Lung (tissue), 12 donors: ENCODE data around the gene ACR. TPM values are rescaled to one million over a fixed set of nuclear protein-coding genes. Genes with fewer than 3 reads are reported as not detected.

Experiments used
- ATAC-seq: fragments of 200-7000 bp; cut with Tn5 transposase; one replicate; pipeline ENCODE4 v1.9.1; 2020; ENCODE audit warnings: moderate number of reproducible peaks; ENCODE audit not compliant: insufficient read depth, low FRiP score
- DNase-seq, 3 donors: peaks; one replicate each; pipeline ENCODE4 v3.0.0-alpha.2; 2013 to 2017
- H3K27ac ChIP-seq, 2 donors: one replicate each; pipeline ENCODE4 v1.5.1; 2013; ENCODE audit warnings: mild to moderate bottlenecking in 2 of 2, moderate library complexity in 2 of 2, control low read depth in 1 of 2, inconsistent platforms in 1 of 2, low read depth in 1 of 2, low read length in 1 of 2
- H3K27me3 ChIP-seq, 3 donors: one replicate each; pipeline ENCODE4 v1.5.1; 2013; ENCODE audit warnings: low read length in 2 of 3; ENCODE audit not compliant: control insufficient read depth in 3 of 3, insufficient read depth in 3 of 3
- H3K36me3 ChIP-seq, 4 donors: one replicate each; pipeline ENCODE4 v1.5.1; 2013; ENCODE audit warnings: low read length in 4 of 4, mild to moderate bottlenecking in 1 of 4, moderate library complexity in 1 of 4; ENCODE audit not compliant: control insufficient read depth in 4 of 4, insufficient read depth in 4 of 4
- H3K4me1 ChIP-seq, 5 donors: one replicate each; pipeline ENCODE4 v1.5.1; 2013; ENCODE audit warnings: low read length in 5 of 5, mild to moderate bottlenecking in 2 of 5, moderate library complexity in 1 of 5; ENCODE audit not compliant: control insufficient read depth in 5 of 5, insufficient read depth in 5 of 5
- H3K4me3 ChIP-seq: one replicate; pipeline ENCODE4 v1.5.1; 2013; ENCODE audit warnings: mild to moderate bottlenecking, control low read depth, moderate library complexity
- H3K9ac ChIP-seq, 2 donors: one replicate each; pipeline ENCODE4 v1.5.1; 2013; ENCODE audit warnings: low read length in 2 of 2, control low read depth in 1 of 2; ENCODE audit not compliant: insufficient read depth in 1 of 2
- H3K9me3 ChIP-seq, 4 donors: one replicate each; pipeline ENCODE4 v1.5.1; 2013; ENCODE audit warnings: low read length in 3 of 4, mild to moderate bottlenecking in 1 of 4, moderate library complexity in 1 of 4; ENCODE audit not compliant: control insufficient read depth in 4 of 4, insufficient read depth in 3 of 4
- CTCF ChIP-seq: IDR thresholded peaks from 2 replicates; pipeline ENCODE4 v1.5.1; 2012; ENCODE audit warnings: mild to moderate bottlenecking; ENCODE audit errors: control extremely low read depth, extremely low read depth
- WGBS, 2 donors: extraction: QIAGEN DNeasy Blood & Tissue Kit; methylation state at CpG; one replicate each; pipeline ENCODE4 v1.1.7; 2013; 5-methylcytosine and 5-hydroxymethylcytosine counted together
- polyA plus RNA-seq, 2 donors: library from polyadenylated mRNA; stranded (reverse); fragments of 200-250 nt; gene quantifications; one replicate each; pipeline ENCODE4 v1.2.1, GENCODE V29; 2013
- total RNA-seq, 2 donors: library from RNA; depleted of rRNA in 1 of 2; stranded (reverse); fragments of >200 nt in 1 of 2; gene quantifications; one replicate each; pipeline ENCODE4 v1.2.1, GENCODE V29; 2014 to 2021
- donor health status: control.
- donor health status: control.
- donor health status: Bipolar disorder and iron deficiency.
- donor health status: healthy.
- donor health status: DM: yes; HTN: yes; CAD: no.

The ACR gene
- total and polyA plus RNA-seq, 4 donors: 0.26 to 3.3 (median 0.78) TPM

- Histone ChIP-seq H3K9ac (no peak overlapping the region), H3K27me3 (peaks cover 0 to 15% (median 7%) of the 10 kb centered on the region in 3 donors), H3K4me1 (peaks cover 0 to 13% (median 0%) of the 10 kb centered on the region in 5 donors), H3K4me3 (no peak overlapping the region), H3K9me3 (no peaks in the 10 kb centered on the region), H3K27ac (no peak overlapping the region), H3K36me3 (peaks cover 0 to 26% (median 2%) of the 10 kb centered on the region in 4 donors)
- ATAC-seq: no peak
- no peak for TF ChIP-seq CTCF
- 87 to 91% methylated on average over 9 of the region's 9 CpGs for WGBS, 2 donors
- DNase-seq: no peak
Observed at GRCh38 chr22:50715250-50715649, 22.8 kb upstream of the ACR start.

GRCh38 chr22:50715776-50716175 is 22.2 kb upstream of the ACR start:
- peaks cover 0 to 14% (median 0%) of the 10 kb centered on the region in 5 donors for H3K4me1 ChIP-seq
- H3K9me3 ChIP-seq: no peaks in the 10 kb centered on the region
- no peak overlapping the region for H3K9ac ChIP-seq
- peaks cover 0 to 15% (median 7%) of the 10 kb centered on the region in 3 donors for H3K27me3 ChIP-seq
- DNase-seq (no peak), ATAC-seq (no peak)
- no peak overlapping the region for H3K27ac ChIP-seq
- H3K36me3 ChIP-seq: peaks cover 0 to 24% (median 2%) of the 10 kb centered on the region in 4 donors
- TF ChIP-seq CTCF: no peak
- WGBS, 2 donors: 94 to 99% methylated on average over 7 of the region's 7 CpGs
- no peak overlapping the region for H3K4me3 ChIP-seq

DNA sequence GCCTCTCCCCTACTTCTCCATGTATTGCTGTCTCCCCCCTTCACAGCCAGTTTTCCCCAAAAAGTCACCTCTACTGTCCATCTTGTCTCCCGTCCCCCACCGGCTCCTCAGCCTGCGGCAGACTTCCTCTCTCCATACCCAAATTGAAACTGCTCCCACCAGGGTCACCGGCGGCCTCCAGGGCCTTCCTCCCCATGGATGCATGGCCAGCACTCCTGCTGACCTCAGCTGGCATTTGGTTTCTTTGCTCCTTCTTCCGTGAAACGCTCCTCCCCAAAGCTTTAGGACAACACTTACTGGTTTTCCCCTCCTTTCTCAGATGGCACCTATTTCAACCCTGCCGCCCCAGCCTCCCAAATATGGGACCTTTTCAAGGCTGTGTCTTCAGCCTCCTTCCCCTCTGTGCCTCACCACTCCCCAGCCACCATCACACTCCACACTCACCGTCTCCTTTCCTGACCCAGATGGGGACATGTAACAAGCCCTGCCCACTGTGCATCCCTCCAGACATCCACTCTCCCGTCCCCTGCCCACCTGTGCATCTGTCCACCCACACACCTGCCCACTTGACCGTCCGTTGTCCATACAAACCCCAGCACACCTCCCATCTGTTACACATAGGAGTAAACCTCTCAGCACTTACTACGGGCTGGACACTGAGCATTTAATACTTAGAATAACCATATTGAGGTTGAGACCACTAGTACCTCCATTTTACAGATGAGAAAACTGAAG is 21.5 kb upstream of the ACR start:
- H3K27me3 ChIP-seq: peaks cover 0 to 15% (median 7%) of the 10 kb centered on the region in 3 donors
- no peak for TF ChIP-seq CTCF
- no peaks in the 10 kb centered on the region for H3K9me3 ChIP-seq
- peaks cover 0 to 23% (median 2%) of the 10 kb centered on the region in 4 donors for H3K36me3 ChIP-seq
- peaks cover 0 to 7% (median 0%) of the 10 kb centered on the region in 5 donors for H3K4me1 ChIP-seq
- ATAC-seq: no peak
- 91 to 96% methylated on average over 13 of the region's 13 CpGs for WGBS, 2 donors
- no peak for DNase-seq
- H3K27ac ChIP-seq: no peak overlapping the region
- H3K9ac ChIP-seq: no peak overlapping the region
- no peak overlapping the region for H3K4me3 ChIP-seq
